Hematopoietic multipotent progenitor cell treated with erythropoietin and hydrocortisone succinate and interleukin-3 and kit ligand, for 15 days (in vitro differentiated cells): ENCODE data around the gene POC5.
"Not testable (repeated sequence)": the region's sequence is repeated elsewhere in the genome, so short reads cannot be mapped to it uniquely, and the experiment has no call there.

Experiments
- DNase-seq: peaks from one replicate; pipeline ENCODE4 v3.0.0-alpha.2; 2015; ENCODE audit warnings: low spot score

The POC5 gene, protein sequence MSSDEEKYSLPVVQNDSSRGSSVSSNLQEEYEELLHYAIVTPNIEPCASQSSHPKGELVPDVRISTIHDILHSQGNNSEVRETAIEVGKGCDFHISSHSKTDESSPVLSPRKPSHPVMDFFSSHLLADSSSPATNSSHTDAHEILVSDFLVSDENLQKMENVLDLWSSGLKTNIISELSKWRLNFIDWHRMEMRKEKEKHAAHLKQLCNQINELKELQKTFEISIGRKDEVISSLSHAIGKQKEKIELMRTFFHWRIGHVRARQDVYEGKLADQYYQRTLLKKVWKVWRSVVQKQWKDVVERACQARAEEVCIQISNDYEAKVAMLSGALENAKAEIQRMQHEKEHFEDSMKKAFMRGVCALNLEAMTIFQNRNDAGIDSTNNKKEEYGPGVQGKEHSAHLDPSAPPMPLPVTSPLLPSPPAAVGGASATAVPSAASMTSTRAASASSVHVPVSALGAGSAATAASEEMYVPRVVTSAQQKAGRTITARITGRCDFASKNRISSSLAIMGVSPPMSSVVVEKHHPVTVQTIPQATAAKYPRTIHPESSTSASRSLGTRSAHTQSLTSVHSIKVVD

DNA sequence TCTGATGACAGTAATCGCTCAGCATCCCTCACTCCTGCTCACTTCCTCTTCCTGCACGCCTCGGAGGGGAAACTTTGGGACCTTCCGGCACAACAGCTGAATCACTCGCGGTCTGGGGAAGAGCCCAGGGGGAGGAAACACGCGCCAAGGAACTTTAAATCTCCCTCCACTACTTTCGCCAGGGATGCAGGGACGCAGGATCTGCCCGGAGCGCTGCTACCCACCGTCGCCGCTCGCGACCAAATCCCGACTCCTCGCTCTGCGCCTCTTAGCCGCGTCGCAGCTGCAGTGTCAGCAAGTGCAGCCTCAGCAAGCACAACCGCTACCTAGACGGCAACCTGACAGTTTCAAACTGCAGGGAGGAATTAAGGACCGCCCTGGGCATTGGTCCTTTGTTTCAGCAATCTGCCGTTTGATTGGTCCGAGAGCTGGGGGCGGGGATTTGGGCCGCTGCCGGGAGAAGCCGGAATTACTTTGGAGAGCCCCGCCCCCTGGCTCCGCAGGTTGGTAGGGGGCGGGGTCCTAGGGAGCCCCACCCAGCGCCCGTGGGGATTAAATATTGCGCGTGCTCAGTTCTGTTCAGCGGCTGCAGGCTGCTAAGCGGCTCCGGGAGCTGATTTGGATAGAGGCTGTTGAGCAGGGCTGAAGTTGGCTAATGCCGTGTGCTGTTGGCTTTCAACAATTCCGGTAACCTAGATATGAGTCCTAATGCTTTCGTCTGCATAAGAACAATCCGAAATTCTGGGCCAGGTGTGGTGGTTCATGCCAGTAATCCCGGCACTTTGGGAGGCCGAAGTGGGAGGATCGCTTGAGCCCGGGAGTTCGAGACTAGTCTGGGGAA is at the start of gene POC5:
TSS of gene POC5 (minus strand) at position 356 of the 841 bp plus-strand sequence. CDS start 4,500 bp downstream, outside the sequence.
- DNase-seq, result peak; percentile 98

DNA sequence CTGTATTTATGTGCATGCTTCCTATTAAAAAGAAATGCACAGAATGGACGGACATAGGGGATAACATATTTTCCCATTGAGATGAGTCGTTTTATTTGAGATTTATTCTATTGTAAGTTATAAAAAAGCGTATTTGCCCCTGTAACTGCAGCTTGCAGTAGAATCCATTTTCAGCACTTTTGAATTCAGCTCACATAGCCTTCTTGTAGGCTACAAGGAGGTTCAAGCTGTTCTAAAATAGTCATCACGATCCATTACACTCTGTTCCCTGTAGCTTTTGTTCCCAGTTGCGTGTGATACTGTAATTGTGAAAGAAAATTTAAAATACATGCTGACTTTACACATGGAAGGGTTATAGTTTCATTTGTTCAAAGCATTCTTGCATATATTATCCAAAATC is 40.9 kb upstream of the POC5 start:
- no peak for DNase-seq

DNA sequence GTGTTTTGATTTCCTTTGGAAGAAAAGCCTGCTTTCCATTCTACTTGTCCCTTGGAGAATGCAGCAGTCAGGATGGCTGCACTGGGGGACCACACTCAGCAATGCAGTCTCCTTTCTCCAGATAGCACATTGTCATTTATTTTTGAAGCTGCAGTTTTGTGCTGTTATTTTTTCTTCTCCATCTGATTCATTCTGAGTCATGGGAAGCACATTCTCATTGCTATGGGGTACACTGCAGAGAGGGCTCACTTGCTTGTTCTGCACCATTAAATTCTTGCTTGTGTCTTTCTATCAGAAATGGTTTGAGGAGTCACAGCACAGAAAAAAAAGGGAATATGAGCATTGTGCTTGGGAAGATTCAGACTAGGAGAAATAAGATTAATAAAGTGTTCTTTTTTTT is 39.7 kb upstream of the POC5 start:
- no peak for DNase-seq

DNA sequence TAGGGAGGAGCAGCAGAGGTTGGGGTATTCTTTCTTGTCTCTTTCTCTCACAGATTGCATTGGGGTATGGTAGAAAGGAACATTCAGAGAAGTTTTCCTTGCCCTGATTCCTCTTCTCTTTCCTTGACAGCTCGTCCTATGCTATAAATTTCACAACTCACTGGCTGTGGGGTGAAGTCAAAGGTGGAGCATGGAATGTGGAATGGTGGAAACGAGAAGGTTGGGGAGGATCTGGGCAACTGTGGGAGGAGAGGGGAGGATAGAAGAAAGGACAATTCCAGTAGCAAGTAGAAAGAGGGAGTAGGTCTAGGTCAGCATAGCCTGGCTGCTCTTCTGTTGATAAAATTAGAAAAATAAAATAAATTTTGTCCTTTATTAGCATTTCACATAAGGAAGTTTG is 39.0 kb upstream of the POC5 start:
- no peak for DNase-seq

DNA sequence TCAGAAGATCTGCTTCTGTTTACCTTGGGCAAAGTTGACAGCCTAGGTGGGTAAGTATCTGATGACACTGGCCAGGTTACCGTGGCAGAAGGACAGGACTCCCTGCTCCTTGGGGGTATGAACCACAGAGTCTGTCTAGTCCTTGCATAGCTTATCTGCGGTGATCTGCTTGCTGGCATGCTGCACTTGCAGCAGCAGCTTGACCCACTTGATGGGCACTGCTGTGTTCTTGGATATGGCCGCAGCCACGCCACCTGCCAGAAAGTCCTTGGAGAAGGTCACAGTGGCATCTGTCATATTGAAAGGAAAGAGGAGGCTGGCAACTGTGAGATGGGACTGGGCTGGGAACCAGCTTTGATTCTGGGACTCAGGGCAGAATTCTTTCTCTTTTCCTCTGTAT is 35.9 kb upstream of the POC5 start:
- DNase-seq, result no peak

DNA sequence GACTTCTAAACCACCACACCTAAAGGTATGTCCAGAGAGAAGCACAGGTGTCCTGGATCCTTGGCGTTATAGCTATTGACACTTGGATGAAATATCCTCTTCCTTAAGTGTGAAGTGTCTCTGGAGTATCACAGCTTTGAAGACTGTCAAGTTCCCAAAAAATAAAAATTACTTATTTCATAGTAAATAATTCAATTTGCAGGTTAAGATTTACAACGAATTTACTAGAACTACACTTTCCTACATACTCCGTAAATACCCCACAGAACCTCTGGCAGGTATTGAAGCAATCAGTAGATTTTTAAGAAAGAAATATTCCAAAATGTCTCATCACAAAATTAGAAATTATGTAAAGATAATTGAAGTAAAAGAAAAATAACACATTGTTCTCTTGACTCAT is 27.1 kb upstream of the POC5 start:
- DNase-seq, result no peak

DNA sequence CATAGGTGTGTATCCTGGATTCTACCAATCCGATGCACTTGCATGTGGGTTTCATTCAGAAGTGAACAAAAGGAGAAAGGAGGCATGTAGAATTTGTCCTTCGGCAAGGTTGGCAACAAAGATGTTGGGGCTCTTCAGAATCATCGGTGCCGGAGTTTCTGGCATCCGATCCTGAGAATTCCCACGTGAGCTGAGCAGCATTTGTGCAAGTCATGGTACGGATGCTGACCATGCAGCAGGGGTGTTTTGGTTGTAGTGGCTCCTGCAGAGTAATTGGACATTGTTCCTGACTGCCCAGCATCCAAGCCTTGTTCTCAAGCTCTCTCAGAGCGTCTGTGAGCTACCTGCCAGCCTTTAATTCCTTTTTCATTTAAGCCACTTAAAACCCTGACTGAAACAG is 19.0 kb upstream of the POC5 start:
- no peak for DNase-seq

DNA sequence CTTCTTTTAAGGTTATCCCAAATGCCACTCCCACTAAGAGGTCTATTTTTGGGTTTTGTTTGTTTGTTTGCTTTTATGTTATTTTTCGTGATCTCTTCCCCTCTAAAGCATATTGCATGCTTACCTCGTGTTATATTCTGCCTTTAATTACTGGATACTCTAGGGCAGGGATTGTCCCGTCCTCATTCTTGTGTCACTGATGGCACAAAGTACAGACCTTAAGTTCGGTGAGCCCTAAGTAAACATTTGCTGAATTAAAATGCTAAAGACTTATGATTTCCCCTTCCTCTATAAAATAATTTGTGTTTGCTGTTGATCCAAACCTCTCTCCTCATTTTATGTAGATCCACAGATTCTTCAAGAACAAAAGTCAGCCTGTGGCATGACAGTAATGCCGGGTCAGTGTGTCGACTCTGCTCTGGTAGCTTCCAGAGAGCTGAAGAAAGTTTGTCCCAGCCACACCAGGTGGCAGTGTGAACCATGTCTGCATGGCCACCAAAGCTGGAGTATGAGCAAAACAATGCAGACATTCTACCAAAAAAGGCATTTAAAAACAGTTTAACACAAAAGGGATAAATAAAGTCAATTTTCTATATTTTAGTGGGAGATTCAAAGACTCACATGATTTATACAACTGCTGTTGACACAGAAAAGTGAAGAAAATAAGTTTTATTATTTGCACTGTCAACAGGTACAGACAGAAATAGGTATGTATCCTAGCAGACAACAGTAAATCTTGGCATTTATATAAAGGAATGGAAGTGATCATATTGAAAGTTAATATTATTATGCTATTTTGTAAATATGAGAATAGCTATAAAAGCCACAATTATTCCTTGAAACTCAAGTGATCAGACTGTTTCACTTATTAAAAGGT is 17.9 kb upstream of the POC5 start:
- DNase-seq, result no peak

DNA sequence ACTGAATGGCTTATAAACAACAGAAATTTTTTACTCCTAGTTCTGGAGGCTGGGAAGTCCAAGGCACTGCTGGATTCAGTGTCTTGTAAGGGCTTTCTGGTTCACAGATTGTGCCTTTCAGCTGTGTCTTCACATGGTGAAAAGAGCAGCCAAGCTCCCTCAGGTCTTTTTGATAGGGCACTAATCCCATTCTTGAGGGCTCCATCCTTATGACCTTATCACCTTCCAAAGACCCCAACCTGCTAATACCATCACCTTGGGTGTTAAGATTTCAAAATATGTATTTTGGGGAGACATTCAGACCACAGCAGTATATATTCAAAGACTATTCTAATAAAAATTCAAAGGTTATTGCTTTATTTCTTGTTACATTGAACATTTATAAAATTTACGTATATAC is 16.5 kb upstream of the POC5 start:
- DNase-seq, result no peak

DNA sequence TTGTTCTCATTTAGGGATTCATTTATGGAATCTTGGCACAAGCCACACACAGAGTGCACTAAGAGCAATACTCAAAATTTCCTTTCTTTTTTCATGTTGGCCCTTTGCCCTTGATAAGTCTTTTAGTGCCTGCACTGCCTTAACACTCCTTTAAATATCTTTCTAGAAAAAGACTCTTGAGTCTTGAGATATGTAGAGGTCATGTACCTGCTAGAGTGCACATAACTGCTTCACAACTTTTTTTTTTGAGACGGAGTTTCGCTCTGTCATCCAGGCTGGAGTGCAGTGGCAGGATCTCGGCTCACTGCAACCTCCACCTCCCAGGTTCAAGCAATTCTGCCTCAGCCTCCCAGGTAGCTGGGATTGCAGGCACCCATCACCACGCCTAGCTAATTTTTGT is 14.3 kb upstream of the POC5 start:
- DNase-seq, result not testable (repeated sequence)

DNA sequence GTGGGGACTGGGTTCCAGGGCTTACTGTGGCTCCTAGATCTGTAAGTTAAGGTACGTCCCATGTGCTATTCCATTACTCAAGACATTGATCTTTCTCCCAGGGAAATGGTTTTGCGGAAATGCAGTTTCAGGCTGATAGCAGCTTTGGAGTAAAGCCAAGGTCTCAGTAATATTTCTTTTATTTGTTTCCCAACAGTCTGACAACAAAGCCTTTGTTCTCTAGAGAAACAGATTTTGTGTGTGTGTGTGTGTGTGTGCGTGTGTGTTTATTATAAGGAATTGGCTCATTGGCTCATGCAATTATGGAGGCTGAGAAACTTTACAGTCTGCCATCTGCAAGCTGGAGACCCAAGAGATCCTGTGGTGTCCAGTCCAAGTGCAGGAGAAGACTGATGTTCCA is 12.1 kb upstream of the POC5 start:
- DNase-seq, result no peak

DNA sequence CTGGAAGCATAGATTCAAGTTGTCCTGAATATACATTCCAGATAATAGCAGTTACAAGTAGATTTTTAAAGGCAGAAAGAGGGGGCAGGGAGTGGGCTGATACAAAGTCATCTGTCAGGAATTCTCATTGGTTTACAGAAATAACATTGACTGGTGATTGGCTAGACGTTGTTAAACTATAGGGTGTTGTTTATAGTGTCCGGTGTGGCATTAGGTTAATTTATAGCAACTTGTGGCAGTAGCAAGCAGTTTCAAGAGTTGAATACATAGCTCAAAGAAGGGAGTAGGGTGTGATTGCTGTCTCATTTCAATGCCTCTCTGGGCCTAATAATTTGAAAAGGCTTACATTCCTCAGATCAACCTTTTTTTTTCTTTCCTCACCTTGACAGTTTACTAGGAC is 10.7 kb upstream of the POC5 start:
- no peak for DNase-seq

DNA sequence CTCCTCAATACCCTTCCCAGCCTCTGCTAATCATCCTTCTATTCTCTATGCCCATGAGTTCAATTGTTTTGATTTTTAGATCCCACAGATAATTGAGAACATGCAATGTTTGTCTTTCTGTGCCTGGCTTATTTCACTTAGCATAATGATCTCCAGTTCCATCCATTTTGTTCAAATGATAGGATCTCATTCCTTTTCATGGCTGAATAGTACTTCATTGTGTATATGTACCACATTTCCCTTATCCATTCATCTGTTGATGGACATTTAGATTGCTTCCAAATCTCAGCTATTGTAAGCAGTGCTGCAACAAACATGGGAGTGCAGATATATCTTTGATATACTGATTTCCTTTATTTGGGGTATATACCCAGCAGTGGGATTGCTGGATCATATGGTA is 9.0 kb upstream of the POC5 start:
- not testable (repeated sequence) for DNase-seq

DNA sequence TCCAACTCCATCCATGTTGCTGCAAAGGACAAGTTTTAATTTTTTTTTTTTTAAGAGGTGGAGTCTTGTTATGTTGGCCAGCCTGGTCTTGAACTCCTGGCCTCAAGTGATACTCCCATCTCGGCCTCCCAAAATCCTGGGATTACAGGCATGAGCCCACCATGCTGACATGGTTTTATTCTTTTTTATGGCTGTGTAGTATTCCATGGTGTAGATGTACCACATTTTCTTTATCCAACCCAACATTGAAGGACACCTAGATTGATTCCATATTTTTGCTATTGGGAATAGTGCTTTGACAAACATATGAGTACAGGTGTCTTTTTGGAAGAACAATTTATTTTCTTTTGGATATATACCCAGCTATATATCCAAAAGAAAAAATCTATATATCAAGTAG is 6.1 kb upstream of the POC5 start:
- no peak for DNase-seq

DNA sequence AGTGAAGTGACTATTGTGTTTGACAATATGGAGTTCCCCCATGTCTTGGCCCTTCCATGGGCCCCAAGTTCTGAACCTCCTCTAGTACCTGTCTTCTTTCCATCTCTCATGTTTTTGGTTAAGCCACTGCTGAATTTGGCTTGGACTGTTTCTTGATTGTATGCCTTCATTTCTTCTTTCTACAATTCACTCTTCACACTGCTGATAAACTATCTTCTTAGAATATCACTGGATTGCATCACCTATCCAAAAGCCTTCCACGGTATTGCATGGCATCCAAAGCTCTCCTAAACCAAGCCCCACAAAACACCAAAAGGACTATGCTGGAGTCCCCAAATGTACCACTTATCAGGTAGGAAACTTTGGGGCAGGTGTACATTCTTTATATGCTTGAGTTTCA is 4.3 kb upstream of the POC5 start:
- no peak for DNase-seq

DNA sequence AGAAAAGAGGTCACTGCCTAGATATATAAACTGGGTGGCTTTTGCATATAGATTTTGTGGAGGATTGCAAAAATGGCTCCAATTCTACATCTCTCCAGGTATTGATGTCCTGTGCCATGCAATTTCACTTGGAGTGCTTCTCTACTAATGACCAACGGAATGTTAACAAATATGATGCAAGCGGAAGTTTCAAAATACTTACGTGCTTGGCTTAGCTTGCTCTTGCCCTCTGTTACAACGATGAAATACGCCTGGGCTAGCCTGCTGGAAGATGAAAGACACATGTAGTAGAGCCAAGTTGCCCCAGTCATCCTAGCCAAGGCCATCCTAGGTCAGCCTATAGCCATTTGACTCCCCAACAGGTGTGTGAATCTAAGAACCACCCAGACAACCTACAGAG is 3.6 kb upstream of the POC5 start:
- no peak for DNase-seq

DNA sequence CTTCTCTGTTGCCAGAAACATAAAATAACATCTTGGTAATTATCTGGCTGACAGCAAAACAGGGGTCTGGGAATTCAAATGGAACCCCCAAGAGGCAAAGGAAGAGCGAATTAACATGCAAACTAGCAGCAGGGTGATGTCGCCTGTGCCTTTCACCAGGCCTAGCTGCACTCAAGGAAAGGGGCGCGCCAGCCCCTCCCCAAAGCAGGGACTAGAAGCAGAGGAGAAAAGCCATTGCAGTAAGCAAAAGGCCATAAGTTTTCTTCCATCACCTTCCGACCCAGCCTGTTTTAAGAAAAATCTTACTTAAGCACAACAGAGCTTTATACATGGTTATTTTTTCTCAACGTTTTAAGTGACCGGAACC is 539 bp downstream of the POC5 start:
- no peak for DNase-seq

DNA sequence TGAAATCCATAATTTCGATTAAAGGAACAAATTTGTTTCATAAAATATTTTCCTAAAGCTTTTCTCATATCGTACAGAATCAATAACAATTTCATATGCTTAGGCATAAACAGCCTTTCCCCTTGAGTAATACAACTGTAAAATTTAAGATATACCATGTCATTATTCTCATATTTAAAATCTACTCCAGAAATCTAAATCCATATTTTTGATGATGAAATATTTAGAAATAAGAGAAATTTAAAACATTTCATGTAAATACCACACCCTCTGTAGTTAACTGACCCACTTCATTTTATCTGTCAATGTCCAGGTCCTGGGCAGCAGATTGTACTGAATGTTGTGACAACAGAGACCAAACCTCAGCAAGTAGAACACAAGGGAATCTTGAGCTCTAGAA is 5.1 kb downstream of the POC5 start:
- no peak for DNase-seq

DNA sequence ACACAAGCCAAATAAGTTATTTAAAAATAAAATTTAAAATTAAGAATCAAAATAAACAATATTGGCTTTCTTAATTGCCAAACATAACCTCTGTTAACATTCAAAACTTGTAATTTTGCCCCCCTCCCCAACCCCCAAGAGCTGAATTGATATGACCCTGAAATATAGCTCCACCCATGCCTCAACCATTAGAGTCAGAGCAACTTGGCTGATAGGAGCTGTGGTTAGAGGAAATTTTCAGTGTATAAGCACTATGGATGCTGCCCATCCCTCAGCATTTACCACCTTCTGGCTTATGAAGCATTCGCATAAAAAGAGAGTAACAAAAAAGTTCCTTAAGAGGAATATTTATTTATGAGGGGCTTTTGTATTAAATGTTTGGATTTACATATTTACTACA is 6.1 kb downstream of the POC5 start:
- no peak for DNase-seq

DNA sequence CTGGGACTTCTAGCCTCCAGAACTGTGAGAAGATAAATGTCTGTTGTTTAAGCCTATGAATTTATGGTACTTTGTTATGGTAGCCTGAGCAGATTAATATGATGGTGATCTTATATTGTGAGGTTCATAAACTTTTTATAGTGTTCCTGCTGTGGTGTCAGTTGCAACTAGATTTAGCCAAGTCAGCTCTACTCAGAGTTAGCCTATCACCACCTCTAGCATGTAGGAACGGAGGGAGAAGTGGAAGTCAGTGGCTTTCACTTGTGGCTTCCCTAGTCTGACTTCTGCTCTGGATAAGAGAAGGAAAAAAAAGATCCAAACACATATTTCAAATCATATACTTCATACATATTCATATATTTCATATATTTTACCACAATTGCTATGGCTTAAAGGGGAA is 6.6 kb downstream of the POC5 start:
- no peak for DNase-seq

DNA sequence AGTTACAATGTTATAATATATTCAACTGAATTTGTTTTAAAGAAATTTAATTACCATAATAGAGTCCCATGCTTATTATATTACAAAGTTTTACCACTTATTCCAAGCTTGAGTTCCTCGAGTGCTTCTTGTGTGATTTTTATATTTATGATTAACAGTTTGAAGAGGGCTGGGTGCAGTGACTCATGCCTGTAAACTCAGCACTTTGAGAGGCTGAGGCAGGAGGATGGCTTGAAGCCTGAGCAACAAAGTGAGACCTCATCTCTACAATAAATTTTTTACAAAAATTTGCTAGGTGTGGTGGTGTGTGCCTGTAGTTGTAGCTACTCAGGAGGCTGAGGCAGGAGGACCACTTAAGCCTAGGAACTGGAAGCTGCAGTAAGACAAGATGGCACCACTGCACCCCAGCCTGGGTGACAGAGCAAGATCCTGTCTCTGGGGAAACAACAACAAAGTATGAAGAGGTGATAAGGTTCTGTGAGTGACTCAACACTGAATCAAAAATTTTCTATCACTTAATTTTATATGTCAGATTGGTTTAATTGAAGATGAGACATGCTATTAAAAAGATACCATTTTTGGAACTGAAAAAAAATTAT is 9.2 kb downstream of the POC5 start:
- no peak for DNase-seq

DNA sequence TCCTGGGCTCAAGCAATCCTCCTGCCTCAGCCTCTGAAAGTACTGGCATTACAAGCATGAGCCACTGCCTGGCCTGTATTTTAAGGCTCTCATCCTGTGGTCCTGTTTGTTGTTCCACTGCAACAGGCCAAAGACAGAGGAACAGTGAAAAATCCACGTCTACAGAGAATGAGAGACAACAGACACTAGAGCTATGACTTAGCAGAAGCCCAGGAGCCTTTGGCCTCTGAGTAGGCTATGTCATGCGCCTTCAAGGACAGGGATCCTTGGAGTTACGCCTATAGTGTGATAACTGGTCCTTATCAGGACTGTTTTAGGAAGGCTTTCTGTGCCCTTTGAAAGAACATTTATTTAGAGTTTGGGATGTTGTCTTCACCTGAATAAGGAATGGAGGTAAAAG is 10.5 kb downstream of the POC5 start:
- peak; percentile 28 for DNase-seq
